Measurements from ENCODE around the gene TBX2.

The TBX2 gene

DNA sequence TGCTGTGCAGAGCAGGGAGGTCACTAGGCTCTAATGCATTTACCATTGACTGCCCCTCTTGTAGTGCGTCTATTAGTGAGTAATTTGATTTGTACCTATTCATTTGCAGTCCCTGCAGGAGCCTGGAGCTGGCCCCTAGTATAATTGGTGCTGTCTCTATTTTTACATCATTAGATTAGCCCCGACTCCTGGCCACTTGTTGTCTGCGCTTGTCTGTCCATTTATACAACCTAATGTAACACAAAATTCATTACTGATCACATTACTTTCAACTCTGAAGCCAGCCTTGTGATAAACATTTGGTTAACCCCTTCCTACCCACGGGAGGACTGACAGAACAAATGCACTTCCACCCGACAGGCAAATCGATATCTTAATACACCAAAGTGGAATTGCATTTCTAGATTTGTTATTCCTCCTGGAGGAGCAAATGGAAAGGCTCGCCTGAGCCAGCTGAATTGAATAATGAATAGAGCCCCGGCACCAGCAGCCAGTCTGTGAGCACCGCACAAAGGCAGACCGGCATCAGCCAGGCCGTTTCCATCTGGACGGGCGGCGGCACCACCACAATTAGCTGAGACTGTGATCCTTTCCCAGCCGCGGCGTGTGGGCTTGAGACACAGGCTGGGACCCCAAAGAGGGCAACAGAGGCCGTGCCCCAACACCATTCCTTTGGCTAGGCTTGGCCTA, 18.7 kb upstream of the TBX2 start:
- no peak for DNase-seq (ENCODE audit: low spot score)
- Histone ChIP-seq H3K27ac (peak overlapping the region in 1 of 2 donors; percentile 91), H3K4me3 (no peak overlapping the region)
- TF ChIP-seq, protein P1, sequence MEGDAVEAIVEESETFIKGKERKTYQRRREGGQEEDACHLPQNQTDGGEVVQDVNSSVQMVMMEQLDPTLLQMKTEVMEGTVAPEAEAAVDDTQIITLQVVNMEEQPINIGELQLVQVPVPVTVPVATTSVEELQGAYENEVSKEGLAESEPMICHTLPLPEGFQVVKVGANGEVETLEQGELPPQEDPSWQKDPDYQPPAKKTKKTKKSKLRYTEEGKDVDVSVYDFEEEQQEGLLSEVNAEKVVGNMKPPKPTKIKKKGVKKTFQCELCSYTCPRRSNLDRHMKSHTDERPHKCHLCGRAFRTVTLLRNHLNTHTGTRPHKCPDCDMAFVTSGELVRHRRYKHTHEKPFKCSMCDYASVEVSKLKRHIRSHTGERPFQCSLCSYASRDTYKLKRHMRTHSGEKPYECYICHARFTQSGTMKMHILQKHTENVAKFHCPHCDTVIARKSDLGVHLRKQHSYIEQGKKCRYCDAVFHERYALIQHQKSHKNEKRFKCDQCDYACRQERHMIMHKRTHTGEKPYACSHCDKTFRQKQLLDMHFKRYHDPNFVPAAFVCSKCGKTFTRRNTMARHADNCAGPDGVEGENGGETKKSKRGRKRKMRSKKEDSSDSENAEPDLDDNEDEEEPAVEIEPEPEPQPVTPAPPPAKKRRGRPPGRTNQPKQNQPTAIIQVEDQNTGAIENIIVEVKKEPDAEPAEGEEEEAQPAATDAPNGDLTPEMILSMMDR (IDR thresholded peaks at IDR 0.05) = no peak

DNA sequence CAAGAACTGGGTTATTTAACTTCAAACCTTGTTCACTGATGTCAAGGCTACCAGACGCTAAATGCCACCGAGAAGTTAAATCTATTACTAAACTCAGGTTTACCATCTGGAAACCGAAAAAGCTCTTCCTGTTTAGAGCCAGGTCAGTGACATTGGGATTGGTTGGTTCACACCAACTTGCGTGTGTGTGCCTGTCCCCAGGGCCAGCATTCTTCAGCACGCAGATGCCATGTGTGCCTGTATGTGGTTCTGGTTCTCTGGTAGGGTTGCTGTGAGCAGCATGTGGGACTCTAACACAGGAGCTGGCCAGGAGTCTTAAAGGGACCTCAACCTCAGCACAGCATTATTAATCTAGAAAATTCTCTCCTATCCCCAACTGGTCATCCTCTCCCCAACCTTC, 18.1 kb upstream of the TBX2 start:
- H3K27ac ChIP-seq = peak overlapping the region in 1 of 2 donors; percentile 23
- no peak overlapping the region for H3K4me3 ChIP-seq
- TF ChIP-seq, protein P1 (IDR thresholded peaks at IDR 0.05) = no peak
- no peak for DNase-seq (ENCODE audit: low spot score)

DNA sequence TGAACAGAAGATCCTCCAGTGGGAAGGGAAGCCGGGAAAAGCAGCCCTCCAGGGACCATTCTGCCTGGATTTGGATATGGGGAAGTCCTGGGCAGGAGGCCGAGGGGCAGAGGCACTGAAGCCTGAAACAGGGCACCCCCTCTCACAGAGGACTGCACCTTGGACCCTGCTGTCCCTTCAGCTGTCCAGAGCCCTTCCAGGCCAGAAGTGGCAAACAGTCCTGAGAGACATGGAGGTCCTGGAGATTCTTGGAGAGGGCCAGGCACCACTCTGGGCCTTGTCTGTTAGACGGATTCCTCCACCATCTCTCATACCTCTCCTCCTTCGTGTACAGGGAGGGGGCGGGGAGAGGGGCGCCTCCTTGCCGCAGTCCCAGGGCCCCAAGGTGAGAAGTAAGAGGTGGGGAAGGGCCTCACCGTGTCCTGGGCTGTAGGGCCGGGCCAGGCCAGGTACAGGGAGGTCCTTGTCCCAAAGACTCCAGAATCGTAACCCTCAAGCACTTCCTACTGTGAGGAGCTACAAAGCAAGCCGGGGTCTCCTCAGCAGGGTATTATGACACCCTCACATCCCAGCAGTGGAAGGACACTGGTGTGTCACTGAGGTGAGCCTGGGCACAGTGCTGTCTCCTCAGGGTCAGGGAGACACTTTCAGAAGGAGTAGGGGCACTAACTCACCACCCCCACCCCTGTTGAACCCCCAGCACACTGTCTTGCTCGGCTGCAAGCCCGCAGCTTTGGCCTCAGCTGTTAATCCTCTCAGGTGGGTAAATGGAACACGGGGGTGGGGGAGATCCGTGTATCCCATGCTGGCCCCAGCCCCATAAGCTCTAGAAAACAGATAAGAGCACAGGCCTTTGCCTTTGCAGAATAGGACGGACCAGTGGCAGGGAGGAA, 16.6 kb upstream of the TBX2 start:
- Histone ChIP-seq H3K27ac (peak overlapping the region in 1 of 2 donors; percentile 25), H3K4me3 (no peak overlapping the region)
- TF ChIP-seq, protein P1 (IDR thresholded peaks at IDR 0.05) = no peak
- no peak for DNase-seq (ENCODE audit: low spot score)

DNA sequence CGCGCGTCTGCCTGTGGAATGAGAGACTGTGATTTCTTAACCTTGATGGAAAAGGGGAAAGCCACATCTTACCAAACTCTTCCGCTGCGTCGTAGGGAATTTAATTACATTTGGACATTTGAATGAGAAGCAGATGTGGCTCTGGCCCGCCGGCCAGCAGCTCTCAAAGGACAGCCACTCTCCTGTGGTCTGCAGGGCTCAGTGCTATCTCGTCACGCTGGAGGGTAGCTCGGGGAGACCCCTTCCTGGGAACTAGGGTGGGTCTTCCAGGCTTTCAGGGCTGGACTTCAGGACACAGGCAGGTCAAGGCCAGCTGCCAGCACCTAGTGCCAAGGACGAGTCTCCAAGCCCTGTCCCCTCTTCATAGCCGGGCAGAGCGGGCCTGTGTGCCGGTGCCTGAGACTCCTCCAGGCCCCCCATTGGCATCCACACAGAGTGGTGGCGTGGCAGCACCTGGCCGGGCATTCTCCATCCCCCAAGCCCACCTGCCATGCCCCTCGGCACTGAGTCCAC, 15.9 kb upstream of the TBX2 start:
- no peak for DNase-seq (ENCODE audit: low spot score)
- Histone ChIP-seq H3K4me3 (no peak overlapping the region), H3K27ac (peak overlapping the region in 1 of 2 donors; percentile 25)
- TF ChIP-seq, protein P1 (IDR thresholded peaks at IDR 0.05) = no peak

DNA sequence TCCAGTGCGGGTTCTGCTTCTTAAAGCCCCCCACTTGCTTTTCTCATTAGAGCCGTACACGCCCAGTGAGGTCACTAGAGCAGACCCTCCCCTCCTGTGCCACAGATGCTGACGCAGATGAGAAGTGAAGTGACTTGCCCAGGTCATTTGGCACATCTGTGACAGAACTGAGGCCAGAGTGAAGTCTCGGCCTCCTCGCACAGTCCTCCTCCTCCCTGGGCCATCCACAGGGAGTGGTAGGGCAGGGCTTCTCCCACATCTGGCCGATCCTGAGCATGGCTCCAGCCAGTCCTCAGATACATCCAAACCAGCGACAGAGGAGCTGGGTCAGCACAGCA, 15.3 kb upstream of the TBX2 start:
- no peak overlapping the region for H3K27ac ChIP-seq
- no peak overlapping the region for H3K4me3 ChIP-seq
- DNase-seq (ENCODE audit: low spot score) = no peak
- TF ChIP-seq, protein P1 (IDR thresholded peaks at IDR 0.05) = no peak

DNA sequence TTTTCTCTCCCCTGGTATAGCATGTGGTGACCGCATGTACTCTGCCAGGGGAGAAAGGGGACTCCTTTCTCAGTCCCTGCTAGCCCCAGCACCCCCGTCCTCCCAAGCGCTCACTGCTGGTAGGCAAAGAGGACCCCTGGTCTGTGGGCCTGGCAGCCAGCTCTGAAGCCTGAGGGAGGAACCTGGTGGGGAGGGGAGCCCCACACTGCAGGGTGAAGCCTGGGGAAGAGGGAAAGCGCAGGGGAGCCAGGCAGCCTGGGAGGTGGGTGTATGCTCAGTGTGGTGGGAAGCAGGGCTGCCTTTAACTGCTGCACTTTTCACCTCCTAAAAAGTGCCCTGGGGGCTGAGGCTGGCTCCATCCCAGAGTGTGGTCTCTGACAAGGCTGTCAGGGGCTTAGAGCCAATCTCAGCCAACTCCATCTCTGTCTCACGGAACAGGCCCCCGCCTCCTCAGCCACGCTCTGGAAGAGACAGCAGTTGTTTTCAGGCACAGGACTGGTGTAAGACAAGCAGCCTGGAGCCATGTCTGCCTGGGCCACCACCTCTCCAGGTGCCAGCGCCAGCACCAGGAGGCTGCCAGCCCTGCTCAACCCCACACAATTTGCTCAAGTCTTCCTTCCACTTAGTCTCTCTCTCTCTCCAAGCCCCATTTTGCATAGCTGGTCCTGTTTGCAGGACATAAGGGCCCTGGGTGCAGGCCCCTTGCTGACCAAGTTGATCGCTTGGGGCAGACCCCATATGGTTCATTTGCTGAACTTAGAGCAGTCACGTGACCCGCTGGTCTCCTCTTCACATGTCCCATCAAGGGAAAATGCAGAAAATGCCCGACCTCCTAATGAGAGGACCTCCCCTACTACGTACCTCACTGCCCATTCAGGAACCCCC, 14.7 kb upstream of the TBX2 start:
- Histone ChIP-seq H3K27ac (no peak overlapping the region), H3K4me3 (no peak overlapping the region)
- no peak for DNase-seq (ENCODE audit: low spot score)
- TF ChIP-seq, protein P1 (IDR thresholded peaks at IDR 0.05) = no peak
